Measurements from ENCODE around the gene CACNA1H. TPM values are rescaled to one million over a fixed set of nuclear protein-coding genes. Genes with fewer than 3 reads are reported as not detected.
"Not testable (repeated sequence)": the region's sequence is repeated elsewhere in the genome, so short reads cannot be mapped to it uniquely, and the experiment has no call there.

Gene CACNA1H
- total RNA-seq, 1 donor from 2014 or later = 42.8 TPM

GRCh38 chr16:1188432-1189189, 35.7 kb downstream of the CACNA1H start:
- no peak overlapping the region for H3K4me3 Mint-ChIP-seq (ENCODE audit: low read depth)
- H3K36me3 Mint-ChIP-seq (ENCODE audit: insufficient read depth) = peaks cover 3% of the 10 kb centered on the region
- no peaks in the 10 kb centered on the region for H3K4me1 Mint-ChIP-seq (ENCODE audit: low read depth)
- H3K9me3 Mint-ChIP-seq (ENCODE audit: low read depth) = no peaks in the 10 kb centered on the region
- peak; percentile 72 for DNase-seq (ENCODE audit: low spot score, unreplicated experiment)
- H3K27ac Mint-ChIP-seq = no peak overlapping the region
- TF ChIP-seq, protein P1, sequence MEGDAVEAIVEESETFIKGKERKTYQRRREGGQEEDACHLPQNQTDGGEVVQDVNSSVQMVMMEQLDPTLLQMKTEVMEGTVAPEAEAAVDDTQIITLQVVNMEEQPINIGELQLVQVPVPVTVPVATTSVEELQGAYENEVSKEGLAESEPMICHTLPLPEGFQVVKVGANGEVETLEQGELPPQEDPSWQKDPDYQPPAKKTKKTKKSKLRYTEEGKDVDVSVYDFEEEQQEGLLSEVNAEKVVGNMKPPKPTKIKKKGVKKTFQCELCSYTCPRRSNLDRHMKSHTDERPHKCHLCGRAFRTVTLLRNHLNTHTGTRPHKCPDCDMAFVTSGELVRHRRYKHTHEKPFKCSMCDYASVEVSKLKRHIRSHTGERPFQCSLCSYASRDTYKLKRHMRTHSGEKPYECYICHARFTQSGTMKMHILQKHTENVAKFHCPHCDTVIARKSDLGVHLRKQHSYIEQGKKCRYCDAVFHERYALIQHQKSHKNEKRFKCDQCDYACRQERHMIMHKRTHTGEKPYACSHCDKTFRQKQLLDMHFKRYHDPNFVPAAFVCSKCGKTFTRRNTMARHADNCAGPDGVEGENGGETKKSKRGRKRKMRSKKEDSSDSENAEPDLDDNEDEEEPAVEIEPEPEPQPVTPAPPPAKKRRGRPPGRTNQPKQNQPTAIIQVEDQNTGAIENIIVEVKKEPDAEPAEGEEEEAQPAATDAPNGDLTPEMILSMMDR (IDR thresholded peaks at IDR 0.05; ENCODE audit: unreplicated experiment) = no peak
- H3K27me3 Mint-ChIP-seq = no peaks in the 10 kb centered on the region

- Mint-ChIP-seq H3K36me3 (ENCODE audit: insufficient read depth) (peaks cover 3% of the 10 kb centered on the region), H3K4me3 (ENCODE audit: low read depth) (no peak overlapping the region), H3K4me1 (ENCODE audit: low read depth) (no peaks in the 10 kb centered on the region), H3K27ac (no peak overlapping the region), H3K27me3 (no peaks in the 10 kb centered on the region), H3K9me3 (ENCODE audit: low read depth) (no peaks in the 10 kb centered on the region)
- DNase-seq (ENCODE audit: low spot score, unreplicated experiment) = no peak
- TF ChIP-seq, protein P1 (IDR thresholded peaks at IDR 0.05; ENCODE audit: unreplicated experiment) = no peak
These were observed 36.5 kb downstream of the CACNA1H start for GRCh38 chr16:1189455-1189854.

DNA sequence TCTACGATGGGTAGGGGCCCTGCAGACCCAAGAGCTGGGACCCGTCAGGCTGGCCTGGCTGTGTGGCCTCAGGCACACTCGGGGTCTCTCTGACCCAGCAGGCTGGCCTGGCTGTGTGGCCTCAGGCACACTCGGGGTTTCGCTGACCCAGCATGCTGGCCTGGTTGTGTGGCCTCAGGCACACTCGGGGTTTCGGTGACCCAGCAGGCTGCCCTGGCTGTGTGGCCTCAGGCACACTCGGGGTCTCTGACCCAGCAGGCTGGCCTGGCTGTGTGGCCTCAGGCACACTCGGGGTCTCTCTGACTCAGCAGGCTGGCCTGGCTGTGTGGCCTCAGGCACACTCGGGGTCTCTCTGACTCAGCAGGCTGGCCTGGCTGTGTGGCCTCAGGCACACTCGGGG, 37.9 kb downstream of the CACNA1H start:
- not testable (repeated sequence) for H3K9me3 Mint-ChIP-seq (ENCODE audit: low read depth); H3K4me3 Mint-ChIP-seq (ENCODE audit: low read depth); H3K4me1 Mint-ChIP-seq (ENCODE audit: low read depth); H3K36me3 Mint-ChIP-seq (ENCODE audit: insufficient read depth); H3K27ac Mint-ChIP-seq; H3K27me3 Mint-ChIP-seq; DNase-seq (ENCODE audit: low spot score, unreplicated experiment)

GRCh38 chr16:1192384-1193073, 39.6 kb downstream of the CACNA1H start:
- no peak for DNase-seq (ENCODE audit: low spot score, unreplicated experiment)
- TF ChIP-seq, protein P1 (IDR thresholded peaks at IDR 0.05; ENCODE audit: unreplicated experiment) = no peak
- Mint-ChIP-seq H3K36me3 (ENCODE audit: insufficient read depth) (no peaks in the 10 kb centered on the region), H3K27me3 (no peaks in the 10 kb centered on the region), H3K27ac (no peak overlapping the region), H3K4me3 (ENCODE audit: low read depth) (no peak overlapping the region), H3K4me1 (ENCODE audit: low read depth) (peaks cover 1% of the 10 kb centered on the region), H3K9me3 (ENCODE audit: low read depth) (no peaks in the 10 kb centered on the region)

- DNase-seq (ENCODE audit: low spot score, unreplicated experiment) = no peak
- Mint-ChIP-seq H3K4me3 (ENCODE audit: low read depth) (no peak overlapping the region), H3K9me3 (ENCODE audit: low read depth) (no peaks in the 10 kb centered on the region), H3K27me3 (no peaks in the 10 kb centered on the region), H3K36me3 (ENCODE audit: insufficient read depth) (no peaks in the 10 kb centered on the region), H3K27ac (no peak overlapping the region), H3K4me1 (ENCODE audit: low read depth) (peaks cover 1% of the 10 kb centered on the region)
- TF ChIP-seq, protein P1 (IDR thresholded peaks at IDR 0.05; ENCODE audit: unreplicated experiment) = no peak
These were observed 40.4 kb downstream of the CACNA1H start for GRCh38 chr16:1193143-1193824.

Data from progenitor cell of endocrine pancreas (in vitro differentiated cells).